DOHH2 (cell line): ENCODE data around the gene PDE2A.

Experiments used
- EZH2phosphoT487 ChIP-seq: fragments of 200-600 bp; sonication (generic); IDR thresholded peaks from 2 replicates; pipeline ENCODE4 v1.6.1; 2017; ENCODE audit warnings: borderline replicate concordance, mild to moderate bottlenecking, antibody characterized with exemption, low read length, moderate library complexity, mixed read lengths
- TF ChIP-seq, protein P1 (sequence below): fragments of 200-600 bp; sonication (generic); IDR thresholded peaks from one replicate; pipeline ENCODE4 v1.5.1; 2014; ENCODE audit warnings: antibody characterized with exemption, mild to moderate bottlenecking, low read depth, low read length; ENCODE audit not compliant: poor library complexity, severe bottlenecking

DNA sequence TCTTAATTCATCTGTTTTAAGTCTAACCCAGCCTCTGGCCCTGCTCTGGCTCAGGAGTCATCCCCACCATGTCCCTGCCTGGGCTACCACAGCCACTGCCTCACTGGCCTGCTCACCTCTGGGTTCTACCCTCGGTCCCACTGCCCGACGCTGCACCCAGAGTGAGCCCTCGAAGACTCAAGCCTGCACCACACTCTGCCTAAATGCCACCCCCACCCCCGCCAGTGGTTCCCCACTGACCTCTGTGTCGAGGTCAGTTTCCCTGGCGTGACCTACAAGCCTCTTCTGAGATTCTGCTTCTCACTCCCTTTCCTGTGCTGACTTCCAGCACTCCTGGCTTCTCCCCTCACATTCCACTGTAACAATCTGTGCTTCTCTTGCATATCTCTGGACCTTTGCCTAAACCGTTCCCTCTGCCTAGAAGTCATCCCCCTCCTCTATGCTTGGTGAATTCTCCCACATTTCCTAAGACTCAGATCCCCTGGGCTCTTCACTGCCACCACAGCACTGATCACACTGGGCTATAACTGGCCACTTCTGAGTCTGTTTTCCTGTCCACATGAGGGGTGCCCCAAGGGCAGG lies 12.5 kb upstream of the PDE2A start:
- TF ChIP-seq, protein P1, sequence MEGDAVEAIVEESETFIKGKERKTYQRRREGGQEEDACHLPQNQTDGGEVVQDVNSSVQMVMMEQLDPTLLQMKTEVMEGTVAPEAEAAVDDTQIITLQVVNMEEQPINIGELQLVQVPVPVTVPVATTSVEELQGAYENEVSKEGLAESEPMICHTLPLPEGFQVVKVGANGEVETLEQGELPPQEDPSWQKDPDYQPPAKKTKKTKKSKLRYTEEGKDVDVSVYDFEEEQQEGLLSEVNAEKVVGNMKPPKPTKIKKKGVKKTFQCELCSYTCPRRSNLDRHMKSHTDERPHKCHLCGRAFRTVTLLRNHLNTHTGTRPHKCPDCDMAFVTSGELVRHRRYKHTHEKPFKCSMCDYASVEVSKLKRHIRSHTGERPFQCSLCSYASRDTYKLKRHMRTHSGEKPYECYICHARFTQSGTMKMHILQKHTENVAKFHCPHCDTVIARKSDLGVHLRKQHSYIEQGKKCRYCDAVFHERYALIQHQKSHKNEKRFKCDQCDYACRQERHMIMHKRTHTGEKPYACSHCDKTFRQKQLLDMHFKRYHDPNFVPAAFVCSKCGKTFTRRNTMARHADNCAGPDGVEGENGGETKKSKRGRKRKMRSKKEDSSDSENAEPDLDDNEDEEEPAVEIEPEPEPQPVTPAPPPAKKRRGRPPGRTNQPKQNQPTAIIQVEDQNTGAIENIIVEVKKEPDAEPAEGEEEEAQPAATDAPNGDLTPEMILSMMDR: no peak
- TF ChIP-seq EZH2phosphoT487: no peak
